ENCODE data around the gene ZNF692.
"Not testable (repeated sequence)": the region's sequence is repeated elsewhere in the genome, so short reads cannot be mapped to it uniquely, and the experiment has no call there.

The ZNF692 gene

GRCh38 chr1:248882427-248882826 lies 23.5 kb upstream of the ZNF692 start:
- DNase-seq (ENCODE audit: low read depth in 3 of 3, low spot score in 1 of 3), result not testable (repeated sequence)

GRCh38 chr1:248881261-248881660 lies 22.4 kb upstream of the ZNF692 start:
- DNase-seq (ENCODE audit: low read depth in 3 of 3, low spot score in 1 of 3), result no peak

GRCh38 chr1:248873993-248874533 lies 15.2 kb upstream of the ZNF692 start:
- peak; percentile 40 to 86 (median 74) for DNase-seq (ENCODE audit: low read depth in 3 of 3, low spot score in 1 of 3)

- DNase-seq (ENCODE audit: low read depth in 3 of 3, low spot score in 1 of 3), result peak; percentile 85 to 96 (median 89)
Measured at GRCh38 chr1:248873409-248873992, 14.6 kb upstream of the ZNF692 start.

GRCh38 chr1:248872752-248873408 lies 14.0 kb upstream of the ZNF692 start:
- no peak for DNase-seq (ENCODE audit: low read depth in 3 of 3, low spot score in 1 of 3)

- DNase-seq (ENCODE audit: low read depth in 3 of 3, low spot score in 1 of 3), result no peak
Measured at GRCh38 chr1:248871837-248872401, 13.0 kb upstream of the ZNF692 start.

GRCh38 chr1:248862998-248863881 lies 4.4 kb upstream of the ZNF692 start:
- peak; percentile 48 to 67 (median 52) for DNase-seq (ENCODE audit: low read depth in 3 of 3, low spot score in 1 of 3)

GRCh38 chr1:248862695-248862997 lies 3.8 kb upstream of the ZNF692 start:
- DNase-seq (ENCODE audit: low read depth in 3 of 3, low spot score in 1 of 3), result no peak

GRCh38 chr1:248861616-248862015 lies 2.7 kb upstream of the ZNF692 start:
- no peak for DNase-seq (ENCODE audit: low read depth in 3 of 3, low spot score in 1 of 3)

GRCh38 chr1:248860007-248860406 lies 1.1 kb upstream of the ZNF692 start:
- DNase-seq (ENCODE audit: low read depth in 3 of 3, low spot score in 1 of 3), result no peak

- no peak for DNase-seq (ENCODE audit: low read depth in 3 of 3, low spot score in 1 of 3)
Measured at GRCh38 chr1:248858096-248858890, 592 bp downstream of the ZNF692 start.

GRCh38 chr1:248857749-248858095 lies 1.2 kb downstream of the ZNF692 start:
- no peak for DNase-seq (ENCODE audit: low read depth in 3 of 3, low spot score in 1 of 3)

- no peak for DNase-seq (ENCODE audit: low read depth in 3 of 3, low spot score in 1 of 3)
Measured at GRCh38 chr1:248857201-248857600, 1.7 kb downstream of the ZNF692 start.

GRCh38 chr1:248856176-248856575 lies 2.7 kb downstream of the ZNF692 start:
- no peak for DNase-seq (ENCODE audit: low read depth in 3 of 3, low spot score in 1 of 3)

GRCh38 chr1:248855580-248855979 lies 3.3 kb downstream of the ZNF692 start:
- no peak for DNase-seq (ENCODE audit: low read depth in 3 of 3, low spot score in 1 of 3)

GRCh38 chr1:248853663-248854375 lies 5.1 kb downstream of the ZNF692 start:
- no peak for DNase-seq (ENCODE audit: low read depth in 3 of 3, low spot score in 1 of 3)

- no peak for DNase-seq (ENCODE audit: low read depth in 3 of 3, low spot score in 1 of 3)
Measured at GRCh38 chr1:248852481-248853405, 6.1 kb downstream of the ZNF692 start.

- no peak for DNase-seq (ENCODE audit: low read depth in 3 of 3, low spot score in 1 of 3)
Measured at GRCh38 chr1:248851390-248851789, 7.5 kb downstream of the ZNF692 start.
